IPS-NIHi7 (cell line): ENCODE measurements around the gene HABP4.

Experiments
- DNase-seq: peaks from one replicate; pipeline ENCODE4 v3.0.0; 2012; ENCODE audit warnings: mixed read lengths; ENCODE audit errors: extremely low spot score

HABP4 gene, protein sequence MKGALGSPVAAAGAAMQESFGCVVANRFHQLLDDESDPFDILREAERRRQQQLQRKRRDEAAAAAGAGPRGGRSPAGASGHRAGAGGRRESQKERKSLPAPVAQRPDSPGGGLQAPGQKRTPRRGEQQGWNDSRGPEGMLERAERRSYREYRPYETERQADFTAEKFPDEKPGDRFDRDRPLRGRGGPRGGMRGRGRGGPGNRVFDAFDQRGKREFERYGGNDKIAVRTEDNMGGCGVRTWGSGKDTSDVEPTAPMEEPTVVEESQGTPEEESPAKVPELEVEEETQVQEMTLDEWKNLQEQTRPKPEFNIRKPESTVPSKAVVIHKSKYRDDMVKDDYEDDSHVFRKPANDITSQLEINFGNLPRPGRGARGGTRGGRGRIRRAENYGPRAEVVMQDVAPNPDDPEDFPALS

DNA sequence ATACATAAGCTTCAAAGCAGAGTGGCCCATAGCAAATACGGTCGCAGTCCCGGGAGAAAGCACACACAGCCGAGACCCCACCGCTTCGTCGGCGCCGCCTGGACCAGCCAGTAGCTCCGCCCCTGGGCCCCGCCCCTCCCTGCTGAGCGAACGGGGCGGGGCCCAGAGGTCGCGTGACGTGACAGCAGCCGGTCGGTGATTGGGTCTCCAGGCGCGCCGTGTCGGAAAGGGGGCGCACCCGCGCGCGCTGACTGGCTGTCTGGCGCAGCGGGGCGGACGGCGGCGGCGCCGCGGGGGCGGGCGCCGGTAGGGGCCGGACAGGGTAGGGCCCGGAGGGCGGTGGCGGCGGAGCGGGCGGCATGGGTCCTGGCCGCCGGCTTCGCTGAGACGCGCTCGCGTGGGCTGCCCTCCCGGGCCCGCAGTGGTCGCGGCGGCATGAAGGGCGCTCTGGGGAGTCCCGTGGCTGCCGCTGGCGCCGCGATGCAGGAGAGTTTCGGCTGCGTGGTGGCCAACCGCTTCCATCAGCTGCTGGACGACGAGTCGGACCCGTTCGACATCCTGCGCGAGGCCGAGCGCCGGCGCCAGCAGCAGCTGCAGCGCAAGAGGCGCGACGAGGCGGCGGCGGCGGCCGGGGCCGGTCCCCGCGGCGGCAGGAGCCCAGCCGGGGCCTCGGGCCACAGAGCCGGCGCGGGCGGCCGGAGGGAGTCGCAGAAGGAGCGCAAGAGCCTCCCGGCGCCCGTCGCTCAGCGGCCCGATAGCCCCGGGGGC, at the start of gene HABP4:
HABP4 (plus strand) TSS at position 325 of the 768 bp plus-strand sequence; CDS start at position 436, 111 bp downstream.
- peak; percentile 99 for DNase-seq

DNA sequence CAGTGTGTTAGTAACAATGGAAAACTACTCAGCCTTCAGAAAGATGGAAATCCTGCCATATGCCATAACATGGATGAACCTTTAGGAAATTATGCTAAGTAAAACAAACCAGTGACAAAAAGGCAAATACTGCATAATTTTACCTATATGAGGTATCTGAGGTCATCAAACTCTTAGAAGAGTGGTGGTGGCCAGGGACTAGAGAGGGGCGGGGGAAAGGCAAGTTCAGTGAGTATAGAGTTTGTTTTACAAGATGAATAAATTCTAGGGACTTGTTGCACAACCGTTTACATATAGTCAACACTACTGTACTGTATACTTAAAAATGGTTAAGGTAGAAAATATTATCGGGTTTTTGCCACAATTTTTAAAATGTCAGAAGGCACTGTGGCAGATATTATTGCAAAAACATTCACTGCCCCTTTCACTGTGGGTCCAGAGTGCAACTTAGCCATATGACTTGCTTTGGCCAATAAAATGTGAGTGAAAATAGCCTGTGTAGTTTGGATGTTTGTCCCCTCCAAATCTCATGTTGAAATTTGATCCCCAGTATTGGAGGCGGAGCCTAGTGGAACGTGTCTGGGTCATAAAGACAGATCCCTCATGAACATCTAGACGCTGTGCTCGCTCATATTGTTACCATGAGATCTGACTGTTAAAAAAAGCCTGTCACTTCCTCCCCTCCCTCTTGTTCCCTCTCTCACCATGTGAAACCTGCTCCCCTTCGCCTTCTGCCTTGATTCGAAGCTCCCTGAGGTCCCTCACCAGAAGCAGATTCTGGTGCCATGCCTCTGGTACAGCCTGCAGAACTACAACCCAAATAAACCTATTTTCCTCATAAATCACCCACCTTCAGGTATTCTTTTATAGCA, 41.3 kb upstream of the HABP4 start:
- no peak for DNase-seq

DNA sequence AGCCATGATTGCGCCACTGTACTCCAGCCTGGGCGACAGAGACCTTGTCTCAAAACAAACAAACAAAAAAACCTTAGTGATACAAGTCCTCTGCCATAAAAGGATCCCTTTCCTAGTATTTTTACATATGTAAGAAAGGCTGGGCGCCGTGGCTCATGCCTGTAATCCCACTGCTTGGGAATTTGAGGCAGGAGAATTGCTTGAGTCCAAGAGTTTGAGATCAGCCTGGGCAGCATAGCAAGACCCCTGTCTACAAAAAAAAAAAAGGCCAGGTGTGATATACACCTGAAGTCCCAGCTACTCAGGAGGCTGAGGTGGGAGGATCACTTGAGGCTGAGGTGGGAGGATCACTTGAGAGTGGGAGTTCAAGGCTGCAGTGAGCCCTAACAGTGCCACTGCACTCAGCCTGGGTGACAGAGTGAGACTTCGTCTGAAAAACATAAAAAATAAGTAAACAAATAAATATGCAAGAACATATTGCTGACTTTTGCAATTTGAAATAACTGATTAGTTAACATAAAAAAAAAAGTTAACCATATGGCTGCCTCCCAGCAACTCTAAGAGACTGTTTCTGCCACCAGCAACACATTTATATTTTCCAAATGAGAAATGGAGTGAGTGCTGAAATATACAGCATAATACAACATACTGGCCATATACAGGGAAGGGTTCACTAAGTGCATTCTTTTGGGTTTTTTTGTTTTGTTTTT, 38.7 kb upstream of the HABP4 start:
- no peak for DNase-seq

DNA sequence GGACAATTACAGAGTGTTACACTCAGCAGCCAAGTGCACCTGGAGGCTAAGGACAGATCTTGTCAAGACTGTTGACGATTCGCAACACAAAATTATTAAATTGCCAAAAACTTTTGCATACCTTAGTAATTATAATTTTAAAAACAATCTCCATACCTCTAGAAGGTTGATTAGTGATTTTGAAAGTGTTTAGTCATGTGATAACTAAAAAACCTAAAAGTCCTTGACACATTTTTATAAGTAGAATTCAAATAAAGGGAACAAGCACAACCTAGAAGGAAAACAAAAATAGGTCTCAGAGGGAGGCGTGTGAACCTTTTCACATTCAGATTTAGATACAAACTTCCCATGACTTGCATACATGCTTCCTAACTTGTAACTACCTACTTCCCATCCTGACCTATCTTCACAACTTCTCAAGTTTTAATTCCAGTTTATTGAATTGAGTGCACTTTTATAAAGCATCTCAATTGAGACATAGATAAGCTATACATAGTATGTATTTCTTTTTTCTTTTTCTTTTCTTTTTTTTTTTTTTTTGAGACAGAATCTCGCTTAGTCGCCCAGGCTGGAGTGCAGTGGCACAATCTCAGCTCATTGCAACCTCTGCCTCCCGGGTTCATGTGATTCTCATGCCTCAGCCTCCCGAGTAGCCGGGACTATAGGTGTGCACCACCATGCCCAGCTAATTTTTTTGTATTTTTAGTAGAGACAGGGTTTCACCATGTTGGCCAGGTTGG, 37.6 kb upstream of the HABP4 start:
- DNase-seq = no peak

DNA sequence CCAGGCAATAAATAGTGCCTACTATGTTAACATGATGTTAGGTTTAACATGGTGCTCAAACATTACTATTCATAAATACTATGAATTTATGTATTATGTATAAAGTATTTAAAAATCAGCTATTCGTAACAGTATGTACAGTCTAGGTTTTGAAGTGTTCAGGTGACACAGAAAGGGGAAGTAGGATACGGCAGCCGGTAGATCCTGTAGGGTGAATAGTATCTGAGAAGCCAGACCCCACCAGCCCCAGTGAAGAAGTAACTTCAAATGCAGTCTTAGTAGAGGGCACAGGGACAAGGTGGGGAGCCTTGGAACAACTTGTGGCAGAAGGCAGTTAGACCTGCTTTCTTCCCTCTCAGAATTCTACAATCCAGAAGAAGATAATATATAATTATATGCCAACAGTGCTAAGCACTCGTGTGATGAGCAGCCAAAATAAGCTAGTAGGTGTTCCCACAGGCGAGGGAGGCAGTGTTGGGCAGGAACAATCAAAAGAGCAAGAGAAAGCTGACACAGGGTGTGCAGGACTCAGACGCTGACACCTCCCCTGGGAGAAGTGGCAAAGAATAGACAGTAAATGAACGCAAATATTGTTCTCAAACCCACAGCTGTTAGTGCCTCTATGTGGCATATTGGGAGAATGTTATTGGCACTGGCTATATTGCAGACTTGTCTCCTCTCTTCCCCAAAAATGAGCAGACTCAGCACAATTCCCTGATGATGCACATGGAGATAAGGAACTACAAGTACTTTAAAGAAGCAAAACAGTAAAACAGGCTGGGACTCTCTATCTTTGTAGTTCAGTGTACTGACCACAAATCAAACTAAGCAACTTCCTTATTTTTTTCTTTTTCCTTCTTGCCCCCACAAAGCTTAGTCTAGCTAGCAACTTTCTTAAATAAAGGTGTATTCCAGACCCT, 36.4 kb upstream of the HABP4 start:
- DNase-seq = no peak

DNA sequence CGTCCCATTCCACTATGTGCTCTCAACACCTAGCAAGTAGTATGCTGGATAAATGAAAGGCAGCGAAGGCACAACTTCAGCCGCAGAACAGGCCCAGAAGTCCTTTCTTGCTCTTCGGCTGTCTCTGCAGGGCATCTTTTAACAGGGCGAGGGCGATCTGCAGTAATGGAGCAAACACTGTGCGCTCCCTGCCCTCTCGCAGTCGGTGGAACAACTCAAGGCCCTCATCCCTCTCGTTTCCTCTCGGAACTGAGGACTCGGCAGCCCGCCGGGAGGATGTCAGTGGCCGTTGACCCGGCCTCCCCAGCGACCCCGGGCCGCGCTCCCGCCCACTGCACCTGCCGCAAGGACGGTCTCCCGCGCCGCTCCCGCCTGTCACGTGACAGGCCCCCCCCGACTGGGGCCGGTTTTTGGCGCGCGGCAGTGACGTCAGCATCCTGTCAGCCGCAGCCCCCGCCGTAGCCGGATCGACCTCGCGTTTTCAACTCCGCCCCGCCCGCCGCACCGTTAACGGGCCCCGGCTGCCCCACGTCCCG, 32.9 kb upstream of the HABP4 start:
- peak; percentile 87 for DNase-seq

DNA sequence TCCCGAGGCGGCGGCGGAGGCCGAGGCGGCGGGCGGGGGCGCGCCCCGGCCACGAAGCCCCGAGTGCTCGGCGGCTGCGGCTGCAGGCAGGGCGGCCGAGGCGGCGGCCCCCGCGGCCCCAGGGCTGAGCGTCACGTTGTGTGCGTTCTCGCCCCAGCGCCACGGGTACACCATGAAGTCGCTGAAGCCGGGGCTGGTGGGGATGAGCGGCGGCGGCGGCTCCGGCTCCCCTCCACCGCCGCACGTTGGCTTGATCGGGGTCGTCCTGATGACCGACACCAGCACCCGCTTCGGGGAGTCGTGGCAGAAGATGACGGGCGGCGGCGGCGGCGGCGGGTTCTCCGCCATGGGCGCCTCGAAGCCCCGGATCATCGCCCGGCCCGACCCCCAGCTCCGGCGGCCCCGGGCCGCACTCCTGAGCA, 32.3 kb upstream of the HABP4 start:
- no peak for DNase-seq

DNA sequence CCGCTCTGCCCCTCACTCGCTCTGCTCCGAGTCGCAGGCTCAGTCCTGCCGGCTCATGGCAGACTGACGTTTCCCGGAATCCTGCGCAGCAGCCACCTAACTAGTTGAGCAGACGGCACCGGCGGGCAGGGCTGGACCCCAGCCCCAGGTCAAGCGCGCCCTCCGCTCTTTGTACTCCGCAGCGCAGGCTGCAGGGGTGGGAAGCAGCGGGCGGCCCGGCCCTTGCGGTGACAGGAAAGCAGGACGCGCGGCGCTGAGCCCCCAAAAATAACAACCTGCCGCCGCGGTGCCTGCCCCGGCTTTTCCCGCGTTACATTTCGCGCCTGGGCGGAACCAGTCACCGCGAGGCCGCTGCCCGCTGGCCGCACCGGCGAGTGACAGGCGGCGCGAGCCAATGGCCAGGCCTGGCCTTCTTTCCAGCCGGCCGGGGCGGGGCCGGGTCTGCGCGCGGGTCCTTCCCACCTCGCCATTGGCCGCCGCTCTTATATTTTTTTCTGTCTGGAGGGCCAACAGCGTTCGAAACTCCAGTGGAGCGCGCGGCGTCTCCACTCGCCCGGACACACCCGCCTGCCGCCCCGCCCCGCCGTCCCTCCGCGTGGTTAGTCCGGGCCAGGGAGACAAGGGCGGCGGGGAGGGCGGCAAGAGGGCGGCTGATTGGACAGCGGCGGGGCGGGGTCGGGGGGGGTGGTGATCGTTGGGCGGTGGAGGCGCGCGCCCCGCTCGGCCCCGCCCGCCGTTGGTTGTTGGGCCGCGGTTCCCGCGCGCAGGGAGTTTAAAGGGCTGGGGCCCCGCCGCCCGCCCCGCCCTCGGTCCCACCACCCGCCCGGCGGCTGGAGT, 31.7 kb upstream of the HABP4 start, which contains the start of gene ZNF367:
ZNF367 (minus strand) TSS at position 288 of the 837 bp plus-strand sequence. CDS start 338 bp downstream, outside the sequence.
- DNase-seq = peak; percentile 90

DNA sequence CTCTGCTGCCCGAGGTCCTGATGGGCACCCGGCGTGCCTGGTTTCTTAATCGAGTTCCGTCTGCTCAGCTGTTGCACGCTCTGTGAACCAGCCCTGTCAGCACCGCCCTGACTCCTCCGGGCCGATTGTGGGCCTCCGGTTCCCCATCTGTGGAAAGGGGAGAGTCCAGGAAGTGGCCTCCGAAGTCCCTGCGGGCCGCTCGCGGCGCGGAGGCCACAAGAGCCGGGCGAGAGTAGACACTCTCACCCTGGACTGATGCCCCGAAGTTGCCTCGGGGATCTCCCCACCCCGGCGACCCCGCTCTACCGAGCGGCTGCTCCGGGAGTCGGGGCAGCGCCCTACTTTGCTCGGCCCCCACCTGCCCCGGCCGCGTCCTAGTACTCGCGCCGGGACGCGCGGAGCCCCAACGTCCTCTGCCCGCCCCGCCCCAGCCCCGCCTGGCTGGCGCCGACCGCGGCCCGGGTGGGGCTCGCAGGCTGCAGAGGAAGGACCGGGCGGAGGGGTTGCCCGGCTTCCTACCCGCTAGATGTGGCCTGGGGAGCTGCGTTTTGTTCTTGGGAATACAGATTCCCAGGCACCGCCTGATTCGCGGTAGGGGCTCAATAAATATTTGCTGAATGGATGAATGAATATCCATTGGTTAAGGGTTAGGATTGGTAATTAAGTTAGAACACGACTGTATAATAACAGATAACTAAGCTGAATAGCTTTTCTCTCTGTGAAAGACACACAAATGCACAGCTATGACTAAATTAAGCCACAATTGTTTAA, 30.9 kb upstream of the HABP4 start:
- peak; percentile 62 for DNase-seq

DNA sequence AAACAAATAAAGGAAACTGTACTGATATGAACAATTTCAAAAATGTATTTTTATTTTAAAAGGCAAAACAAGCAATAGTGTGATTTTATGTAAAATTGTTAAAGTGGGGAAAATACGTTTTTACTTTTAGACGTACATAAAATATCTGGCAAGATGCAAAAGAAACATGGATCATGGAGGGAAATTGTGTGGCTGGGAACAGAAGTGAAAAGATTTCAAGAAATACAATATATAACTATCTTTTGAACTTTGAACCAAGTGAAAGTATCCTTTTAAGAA, 30.3 kb upstream of the HABP4 start:
- no peak for DNase-seq

DNA sequence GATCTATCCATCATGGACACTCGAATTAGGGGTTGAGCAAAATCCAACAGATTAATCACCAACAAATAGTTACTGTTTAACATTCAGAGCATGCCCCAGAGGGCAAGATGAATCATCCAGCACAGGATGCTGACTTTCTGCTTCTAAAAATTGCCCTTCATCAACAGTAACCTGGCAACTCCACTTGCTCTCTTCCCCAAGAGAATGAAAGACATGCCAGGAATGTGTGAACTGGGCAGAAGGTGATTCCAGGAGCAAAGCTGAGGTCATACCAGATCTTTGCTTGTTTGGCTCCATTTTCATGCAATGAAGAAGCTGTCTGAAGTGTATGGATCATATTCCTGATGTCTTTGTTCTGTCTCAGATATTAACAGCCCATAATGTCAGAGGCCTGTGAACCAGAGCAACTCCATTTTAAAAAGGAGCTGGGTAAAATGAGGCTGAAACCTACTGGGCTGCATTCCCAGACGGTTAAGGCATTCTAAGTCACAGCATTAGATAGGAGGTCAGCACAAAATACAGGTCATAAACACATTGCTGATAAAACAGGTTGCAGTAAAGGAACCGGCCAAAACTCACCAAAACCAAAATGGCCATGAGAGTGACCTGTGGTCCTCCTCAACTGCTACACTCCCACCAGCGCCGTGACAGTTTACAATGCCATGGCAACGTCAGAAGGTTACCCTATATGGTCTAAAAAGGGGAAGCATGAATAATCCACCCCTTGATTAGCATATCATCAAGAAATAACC, 29.3 kb upstream of the HABP4 start:
- peak; percentile 49 for DNase-seq

DNA sequence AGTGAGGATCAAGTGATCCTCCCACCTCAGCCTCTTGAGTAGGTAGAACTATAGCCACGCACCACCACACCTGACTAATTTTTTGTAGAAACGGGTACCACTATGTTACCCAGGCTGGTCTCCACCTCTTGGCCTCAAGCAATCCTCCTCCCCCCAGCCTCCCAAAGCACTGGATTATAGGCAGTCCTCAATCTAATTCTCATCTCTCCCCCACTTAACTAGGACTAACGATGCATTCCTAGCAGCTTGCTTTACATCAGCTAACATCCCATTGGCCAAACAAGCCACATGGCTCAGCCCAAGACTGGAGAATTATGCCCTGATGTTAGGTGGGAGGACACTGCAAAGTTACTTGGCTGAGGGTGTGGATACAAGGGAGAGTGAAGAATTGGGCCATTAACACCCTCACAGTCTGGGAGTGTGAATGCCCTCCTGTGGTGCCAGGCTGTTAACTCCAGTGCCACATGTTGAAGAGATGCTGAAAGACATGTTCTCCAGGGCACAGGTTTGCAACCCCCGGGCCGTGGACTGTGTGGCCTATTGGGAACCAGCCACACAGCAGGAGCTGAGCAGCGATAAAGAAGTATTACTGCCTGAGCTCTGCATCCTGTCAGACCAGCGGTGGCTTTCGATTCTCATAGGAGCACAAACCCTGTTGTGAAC, 26.5 kb upstream of the HABP4 start:
- DNase-seq = peak; percentile 16

DNA sequence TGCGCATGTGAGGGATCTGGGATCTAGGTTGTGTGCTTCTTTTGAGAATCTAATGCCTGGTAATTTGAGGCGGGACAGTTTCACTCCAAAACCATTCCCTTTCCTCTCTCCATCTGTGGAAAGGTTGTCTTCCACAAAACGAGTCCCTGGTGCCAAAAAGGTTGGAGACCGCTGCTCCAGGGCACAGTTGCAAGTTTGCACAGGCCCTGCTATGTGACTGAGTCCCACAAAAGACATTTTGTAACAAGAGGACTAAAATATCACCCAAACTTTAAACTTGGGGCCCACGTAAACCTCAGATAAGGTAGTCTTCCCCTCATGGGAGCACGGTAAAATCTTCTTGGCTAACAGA, 26.0 kb upstream of the HABP4 start:
- DNase-seq = no peak

DNA sequence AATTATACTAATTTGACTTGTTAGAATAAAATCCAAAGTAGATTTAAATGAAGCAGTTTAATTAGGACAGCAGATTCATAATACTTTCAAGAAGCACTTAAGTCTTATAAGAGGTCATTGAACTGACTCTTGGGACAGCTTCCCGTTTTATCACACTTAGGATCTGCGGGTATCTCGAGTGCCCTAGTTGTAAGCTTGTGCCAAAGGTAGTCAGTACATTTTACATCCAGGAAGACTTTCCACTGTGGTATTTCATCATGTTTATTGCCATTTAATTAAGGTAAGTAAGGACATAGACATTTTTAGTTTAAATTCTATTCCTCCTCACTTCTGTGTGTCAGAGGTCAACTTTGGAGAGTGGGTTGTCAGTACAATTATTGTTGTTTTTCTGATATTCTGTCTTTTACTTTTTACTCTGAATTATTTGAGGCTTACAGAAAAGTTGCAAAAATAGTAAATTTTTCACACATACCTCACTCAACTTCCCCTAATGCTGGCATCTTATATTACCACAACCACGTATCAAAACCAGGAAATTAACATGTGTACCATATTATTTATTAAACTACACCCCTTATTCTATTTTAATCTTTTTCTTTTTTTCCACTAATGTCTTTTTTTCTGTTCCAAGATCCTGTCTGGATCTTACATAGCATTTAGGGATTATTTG, 24.3 kb upstream of the HABP4 start:
- DNase-seq = no peak

DNA sequence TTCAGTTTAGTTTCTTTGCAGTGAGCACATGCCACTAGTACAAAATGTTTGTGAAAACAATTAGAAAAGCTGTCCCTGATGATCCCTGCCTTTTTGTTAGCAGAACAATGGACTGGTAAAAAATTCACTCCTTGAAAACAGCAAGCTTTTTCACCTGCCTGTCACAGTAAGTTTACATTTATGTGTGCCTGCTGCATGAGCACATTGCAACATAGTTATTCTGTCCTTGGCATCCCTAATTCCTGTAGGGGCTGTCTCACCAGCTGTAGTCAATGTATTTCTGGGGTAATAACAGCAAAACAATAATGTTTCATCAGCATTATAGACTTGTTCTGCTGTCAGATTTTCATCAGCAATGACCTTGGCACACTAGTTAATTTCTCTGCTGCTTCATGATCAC, 20.2 kb upstream of the HABP4 start:
- no peak for DNase-seq

DNA sequence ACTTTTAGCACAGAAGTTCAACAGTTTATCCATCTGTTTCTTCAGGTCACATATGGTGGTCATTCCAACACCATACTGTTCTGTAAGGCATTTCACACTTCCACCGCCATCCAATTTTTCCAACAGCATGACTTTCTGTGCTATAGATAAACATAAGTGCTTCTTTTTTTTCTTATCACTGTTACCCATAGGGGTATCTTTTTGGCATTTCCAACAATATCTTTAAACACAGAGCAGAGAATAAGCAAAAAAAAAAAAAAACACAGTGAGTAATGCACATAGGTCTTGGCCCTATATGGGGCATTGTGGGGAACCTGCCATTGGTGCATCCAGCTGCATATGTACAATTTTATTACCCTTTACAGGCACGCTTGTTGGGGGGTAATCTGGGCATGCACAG, 19.6 kb upstream of the HABP4 start:
- DNase-seq = no peak
